ENCODE measurements around the gene PRDM12.

DNA sequence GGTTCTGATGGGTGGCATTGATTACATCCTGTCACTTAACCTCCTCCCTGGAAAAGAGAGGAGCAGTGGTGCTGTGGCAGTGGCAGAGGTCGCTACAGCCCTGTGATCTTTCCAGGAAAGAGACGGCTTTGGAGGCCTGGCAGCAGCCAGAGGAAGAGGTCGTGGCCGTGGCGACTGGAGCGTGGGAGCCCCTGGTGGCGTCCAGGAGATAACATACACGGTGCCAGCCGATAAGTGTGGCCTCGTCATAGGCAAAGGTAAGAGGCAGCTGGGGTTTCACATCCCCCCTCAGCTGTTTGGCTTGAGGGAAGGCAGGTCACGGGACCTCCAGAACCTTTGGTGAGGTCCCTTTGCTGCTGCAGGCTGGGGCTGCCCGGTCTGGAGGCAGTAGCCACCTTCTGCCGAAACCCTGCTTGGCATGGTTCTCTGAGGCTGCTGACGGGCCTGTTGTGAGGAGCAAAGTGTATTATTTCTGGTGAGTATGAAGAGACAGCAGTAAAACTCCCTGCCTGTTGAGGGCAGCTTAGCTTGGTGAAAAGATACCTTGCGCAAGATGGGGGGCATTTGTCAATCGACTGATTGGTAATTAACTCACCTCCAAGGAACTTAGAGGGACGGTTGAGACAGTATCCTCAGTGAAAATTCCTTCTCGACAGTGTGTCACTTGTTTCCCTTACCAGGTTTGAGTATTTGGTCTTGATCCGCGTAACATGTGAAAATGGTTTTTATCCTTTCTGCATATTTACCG, 38.0 kb upstream of the PRDM12 start:
- no peak for TF ChIP-seq CTCF (IDR thresholded peaks at IDR 0.05)
- TF ChIP-seq POLR2A (IDR thresholded peaks at IDR 0.05): no peak
- TF ChIP-seq POLR2AphosphoS5 (IDR thresholded peaks at IDR 0.05): no peak

Measured in breast epithelium (tissue), 3 donors.